GM18526 (cell line): ENCODE data around the gene MYO1A.

ENCODE experiments used
- POLR2A ChIP-seq: IDR thresholded peaks from 3 replicates; pipeline ENCODE4 v1.6.1; 2011; ENCODE audit not compliant: insufficient read length; ENCODE audit errors: extremely low read depth

MYO1A gene

GRCh38 chr12:56994231-56994746 lies 55.6 kb downstream of the MYO1A start:
- no peak for TF ChIP-seq POLR2A

GRCh38 chr12:56993346-56993745 lies 56.6 kb downstream of the MYO1A start:
- no peak for TF ChIP-seq POLR2A

GRCh38 chr12:56991319-56992246 lies 58.3 kb downstream of the MYO1A start:
- no peak for TF ChIP-seq POLR2A

- TF ChIP-seq POLR2A = no peak
Observed at GRCh38 chr12:56990648-56991318, 59.1 kb downstream of the MYO1A start.

GRCh38 chr12:56989861-56990610 lies 59.9 kb downstream of the MYO1A start:
- no peak for TF ChIP-seq POLR2A

GRCh38 chr12:56988207-56988739 lies 61.7 kb downstream of the MYO1A start:
- TF ChIP-seq POLR2A = no peak

- no peak for TF ChIP-seq POLR2A
Observed at GRCh38 chr12:56987551-56988053, 62.3 kb downstream of the MYO1A start.

GRCh38 chr12:56987011-56987410 lies 62.9 kb downstream of the MYO1A start:
- TF ChIP-seq POLR2A = no peak

GRCh38 chr12:56983386-56983785 lies 66.5 kb downstream of the MYO1A start:
- TF ChIP-seq POLR2A = no peak

- TF ChIP-seq POLR2A = no peak
Observed at GRCh38 chr12:56980941-56981530, 68.9 kb downstream of the MYO1A start.

- no peak for TF ChIP-seq POLR2A
Observed at GRCh38 chr12:56980268-56980667, 69.7 kb downstream of the MYO1A start.

- no peak for TF ChIP-seq POLR2A
Observed at GRCh38 chr12:56979628-56980027, 70.3 kb downstream of the MYO1A start.
